ENCODE results near the gene SPRY4.
"Not testable (repeated sequence)": the region's sequence is repeated elsewhere in the genome, so short reads cannot be mapped to it uniquely, and the experiment has no call there.

Gene SPRY4

GRCh38 chr5:142314109-142314508, 10.7 kb downstream of the SPRY4 start:
- DNase-seq (ENCODE audit: low spot score): no peak

GRCh38 chr5:142313682-142314081, 11.1 kb downstream of the SPRY4 start:
- no peak for DNase-seq (ENCODE audit: low spot score)

GRCh38 chr5:142313275-142313674, 11.5 kb downstream of the SPRY4 start:
- DNase-seq (ENCODE audit: low spot score): no peak

- DNase-seq (ENCODE audit: low spot score): no peak
Observed at GRCh38 chr5:142312399-142312798, 12.4 kb downstream of the SPRY4 start.

- no peak for DNase-seq (ENCODE audit: low spot score)
Observed at GRCh38 chr5:142311725-142312124, 13.1 kb downstream of the SPRY4 start.

GRCh38 chr5:142310803-142311202, 14.0 kb downstream of the SPRY4 start:
- DNase-seq (ENCODE audit: low spot score): no peak

- DNase-seq (ENCODE audit: low spot score): no peak
Observed at GRCh38 chr5:142309747-142310318, 15.0 kb downstream of the SPRY4 start.

- DNase-seq (ENCODE audit: low spot score): no peak
Observed at GRCh38 chr5:142308358-142308757, 16.5 kb downstream of the SPRY4 start.

GRCh38 chr5:142307146-142307890, 17.5 kb downstream of the SPRY4 start:
- no peak for DNase-seq (ENCODE audit: low spot score)

GRCh38 chr5:142306077-142306502, 18.7 kb downstream of the SPRY4 start:
- no peak for DNase-seq (ENCODE audit: low spot score)

- no peak for DNase-seq (ENCODE audit: low spot score)
Observed at GRCh38 chr5:142305211-142305610, 19.6 kb downstream of the SPRY4 start.

- DNase-seq (ENCODE audit: low spot score): no peak
Observed at GRCh38 chr5:142304013-142304701, 20.7 kb downstream of the SPRY4 start.

- no peak for DNase-seq (ENCODE audit: low spot score)
Observed at GRCh38 chr5:142303565-142303964, 21.3 kb downstream of the SPRY4 start.

GRCh38 chr5:142301540-142301939, 23.3 kb downstream of the SPRY4 start:
- no peak for DNase-seq (ENCODE audit: low spot score)

- no peak for DNase-seq (ENCODE audit: low spot score)
Observed at GRCh38 chr5:142300677-142301076, 24.1 kb downstream of the SPRY4 start.

- no peak for DNase-seq (ENCODE audit: low spot score)
Observed at GRCh38 chr5:142298789-142299188, 26.0 kb downstream of the SPRY4 start.

GRCh38 chr5:142297786-142298185, 27.0 kb downstream of the SPRY4 start:
- DNase-seq (ENCODE audit: low spot score): not testable (repeated sequence)

GRCh38 chr5:142296914-142297417, 27.9 kb downstream of the SPRY4 start:
- DNase-seq (ENCODE audit: low spot score): no peak

- no peak for DNase-seq (ENCODE audit: low spot score)
Observed at GRCh38 chr5:142295960-142296860, 28.6 kb downstream of the SPRY4 start.

- no peak for DNase-seq (ENCODE audit: low spot score)
Observed at GRCh38 chr5:142295084-142295758, 29.6 kb downstream of the SPRY4 start.

GRCh38 chr5:142293486-142293885, 31.3 kb downstream of the SPRY4 start:
- no peak for DNase-seq (ENCODE audit: low spot score)
